Raji (cell line): ENCODE results near the gene MAGOH.

Experiments
- POLR2A ChIP-seq: IDR thresholded peaks from 2 replicates; pipeline ENCODE4 v1.6.1; 2011; ENCODE audit warnings: low read depth, low read length, control low read depth; ENCODE audit not compliant: insufficient read depth

Gene MAGOH

DNA sequence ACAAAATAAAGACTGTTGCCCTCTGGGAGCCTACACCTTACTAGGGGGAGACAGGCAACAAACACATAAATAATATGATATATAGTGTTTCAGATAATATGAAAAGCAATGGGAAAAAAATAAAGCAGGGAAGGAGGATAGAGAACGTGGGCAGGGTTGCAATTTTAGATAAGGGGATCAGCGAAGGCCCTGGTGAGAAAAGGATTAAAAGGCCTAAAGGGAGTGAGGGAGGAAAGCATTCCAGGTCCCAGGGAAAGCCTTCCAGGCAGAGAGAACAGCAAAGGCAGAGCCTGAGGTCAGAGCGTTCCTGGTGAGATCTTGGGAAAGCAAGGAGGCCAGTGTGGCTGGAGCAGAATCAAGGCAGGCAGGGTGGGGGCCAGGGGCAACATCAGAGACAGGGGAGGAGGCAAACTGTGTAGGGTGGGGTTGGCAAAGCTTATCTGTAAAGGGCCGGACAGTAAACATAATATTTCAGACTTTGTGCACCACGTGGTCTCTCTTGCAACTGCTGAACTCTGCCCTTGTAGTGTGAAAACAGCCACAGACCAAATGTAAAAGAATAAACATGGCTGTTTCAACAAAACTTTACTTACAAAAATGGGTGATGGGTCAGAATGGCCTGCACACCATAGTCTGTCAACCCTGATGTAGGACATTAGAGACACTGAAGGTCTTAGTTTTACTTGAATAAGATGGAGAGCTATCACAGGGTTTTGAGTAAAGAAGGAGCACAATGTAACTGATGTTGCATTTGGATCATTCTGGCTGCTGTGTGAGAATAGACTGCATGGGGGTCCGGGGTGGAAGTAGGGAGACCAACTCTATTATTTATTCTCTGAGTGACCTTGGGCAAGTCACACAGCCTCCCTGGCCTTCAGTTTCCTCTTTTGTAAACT is 55.0 kb downstream of the MAGOH start:
- no peak for TF ChIP-seq POLR2A

DNA sequence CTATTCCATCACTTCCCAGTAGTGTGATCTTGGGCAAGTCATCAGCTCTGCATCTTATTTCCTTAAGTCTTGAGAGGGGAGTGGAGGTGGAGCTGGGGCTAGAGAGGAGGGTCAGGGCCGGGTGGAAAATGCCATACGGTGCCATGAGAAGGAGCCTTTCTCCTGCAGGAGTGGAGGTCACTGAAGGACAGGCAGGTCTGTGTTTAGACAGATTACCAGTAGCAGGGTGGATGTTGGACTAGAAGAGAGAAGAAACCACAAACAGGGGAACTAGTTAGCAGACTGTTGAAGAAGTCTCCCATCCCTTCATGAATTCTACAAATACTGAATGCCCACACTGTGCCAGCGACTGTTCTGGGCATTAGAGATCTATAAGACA is 55.6 kb downstream of the MAGOH start:
- no peak for TF ChIP-seq POLR2A

DNA sequence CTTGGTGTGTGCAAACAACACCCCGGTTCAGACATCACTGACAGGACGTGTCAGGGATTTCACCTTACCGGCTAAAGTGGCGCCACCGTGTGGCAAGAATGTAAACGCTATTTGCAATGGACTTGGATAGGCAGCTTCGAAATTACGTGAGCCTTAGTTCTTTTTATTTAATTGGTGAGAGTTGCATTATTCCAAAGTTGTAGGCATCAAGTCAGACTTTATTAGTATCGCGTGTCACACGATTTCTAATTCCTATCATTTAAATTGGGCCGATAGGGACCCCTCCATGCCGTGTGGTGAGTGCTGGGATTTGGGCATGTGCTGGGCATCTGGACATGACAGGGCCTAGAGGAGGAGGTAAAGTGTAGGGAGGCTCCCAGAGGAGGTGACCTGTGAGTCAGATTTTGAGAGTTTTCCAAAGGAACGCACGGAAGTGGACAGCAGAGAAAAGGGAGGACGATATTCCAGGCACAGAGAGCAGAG is 56.2 kb downstream of the MAGOH start:
- TF ChIP-seq POLR2A: no peak

DNA sequence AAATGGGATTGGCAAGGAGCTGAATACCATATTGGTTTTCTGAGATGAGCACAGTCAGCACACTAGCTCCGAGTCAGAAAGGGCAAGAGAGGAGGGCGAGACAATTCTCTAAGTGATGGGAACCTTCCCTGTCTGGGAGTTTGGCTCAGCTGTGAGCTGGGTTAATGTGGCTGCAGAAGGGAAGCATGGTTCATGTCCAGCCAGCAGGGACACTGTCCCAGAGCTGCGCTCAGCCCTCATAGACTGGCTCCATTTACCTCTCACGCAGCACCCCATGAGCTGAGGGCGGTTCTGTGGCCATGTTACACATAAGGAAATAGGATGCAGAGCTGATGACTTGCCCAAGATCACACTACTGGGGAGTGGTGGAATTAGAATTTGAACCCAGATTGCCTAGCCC is 57.4 kb downstream of the MAGOH start:
- no peak for TF ChIP-seq POLR2A

DNA sequence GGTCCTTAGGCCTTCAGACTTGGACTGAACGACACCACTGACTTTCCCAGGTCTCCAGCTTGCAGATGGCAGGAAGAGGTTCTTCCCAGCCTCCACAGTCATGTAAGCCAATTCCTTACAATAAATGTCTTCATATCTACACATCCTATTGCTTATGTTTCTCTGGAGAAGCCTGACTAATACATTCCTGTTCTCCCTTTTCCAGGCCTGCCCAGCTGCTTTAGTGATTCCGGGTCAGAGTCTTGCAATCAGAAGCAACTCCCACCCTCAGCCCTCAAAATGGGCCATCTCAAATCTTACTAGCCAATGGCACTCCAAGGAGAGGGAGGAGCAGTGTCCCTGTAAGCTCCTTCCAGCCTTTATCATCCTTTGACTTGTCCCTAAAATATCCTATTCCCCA is 58.1 kb downstream of the MAGOH start:
- TF ChIP-seq POLR2A: no peak
